Stimulated activated CD4-positive, alpha-beta T cell treated with anti-CD3 and anti-CD28 coated beads, Interleukin-4, amount 100 ng/mL, for 1 hour (primary cell): ENCODE data around the gene MAN1C1.
"Not testable (repeated sequence)": the region's sequence is repeated elsewhere in the genome, so short reads cannot be mapped to it uniquely, and the experiment has no call there.

Experiments
- DNase-seq: peaks from one replicate; pipeline ENCODE4 v3.0.0-alpha.2; 2020

Gene MAN1C1

GRCh38 chr1:25583519-25584370, 32.8 kb upstream of the MAN1C1 start:
- DNase-seq: no peak

DNA sequence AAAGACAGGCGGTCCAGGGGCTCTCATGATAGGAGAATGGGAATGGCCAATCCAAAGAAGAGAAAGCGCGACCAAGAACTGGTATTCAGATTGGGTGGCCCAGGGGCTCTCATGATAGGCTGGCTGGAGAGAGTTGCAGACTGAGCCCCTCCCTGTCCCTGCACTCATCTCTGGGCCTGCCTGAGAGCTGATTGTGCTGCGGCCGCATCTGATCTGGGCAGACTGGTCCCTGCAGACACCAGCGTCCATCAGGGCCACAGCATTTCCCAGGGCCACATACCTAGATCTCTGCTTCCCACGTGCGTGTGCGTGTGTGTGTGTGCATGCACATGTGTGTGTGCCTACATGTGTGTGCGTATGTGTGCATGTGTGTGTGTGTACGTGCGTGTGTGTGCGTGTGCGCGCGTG, 30.4 kb upstream of the MAN1C1 start:
- DNase-seq: no peak

- no peak for DNase-seq
Observed at GRCh38 chr1:25587290-25587689, 29.3 kb upstream of the MAN1C1 start.

DNA sequence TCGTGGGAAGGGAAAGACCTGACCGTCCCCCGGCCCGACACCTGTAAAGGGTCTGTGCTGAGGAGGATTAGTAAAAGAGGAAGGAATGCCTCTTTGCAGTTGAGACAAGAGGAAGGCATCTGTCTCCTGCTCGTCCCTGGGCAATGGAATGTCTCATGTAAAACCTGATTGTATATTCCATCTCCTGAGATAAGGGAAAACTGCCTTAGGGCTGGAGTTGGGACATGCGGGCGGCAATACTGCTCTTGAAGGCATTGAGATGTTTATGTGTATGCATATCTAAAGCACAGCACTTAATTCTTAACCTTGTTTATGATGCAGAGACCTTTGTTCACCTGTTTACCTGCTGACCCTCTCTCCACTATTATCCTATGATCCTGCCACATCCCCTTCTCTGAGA, 28.4 kb upstream of the MAN1C1 start:
- DNase-seq: not testable (repeated sequence)

GRCh38 chr1:25588786-25589185, 27.8 kb upstream of the MAN1C1 start:
- DNase-seq: not testable (repeated sequence)

DNA sequence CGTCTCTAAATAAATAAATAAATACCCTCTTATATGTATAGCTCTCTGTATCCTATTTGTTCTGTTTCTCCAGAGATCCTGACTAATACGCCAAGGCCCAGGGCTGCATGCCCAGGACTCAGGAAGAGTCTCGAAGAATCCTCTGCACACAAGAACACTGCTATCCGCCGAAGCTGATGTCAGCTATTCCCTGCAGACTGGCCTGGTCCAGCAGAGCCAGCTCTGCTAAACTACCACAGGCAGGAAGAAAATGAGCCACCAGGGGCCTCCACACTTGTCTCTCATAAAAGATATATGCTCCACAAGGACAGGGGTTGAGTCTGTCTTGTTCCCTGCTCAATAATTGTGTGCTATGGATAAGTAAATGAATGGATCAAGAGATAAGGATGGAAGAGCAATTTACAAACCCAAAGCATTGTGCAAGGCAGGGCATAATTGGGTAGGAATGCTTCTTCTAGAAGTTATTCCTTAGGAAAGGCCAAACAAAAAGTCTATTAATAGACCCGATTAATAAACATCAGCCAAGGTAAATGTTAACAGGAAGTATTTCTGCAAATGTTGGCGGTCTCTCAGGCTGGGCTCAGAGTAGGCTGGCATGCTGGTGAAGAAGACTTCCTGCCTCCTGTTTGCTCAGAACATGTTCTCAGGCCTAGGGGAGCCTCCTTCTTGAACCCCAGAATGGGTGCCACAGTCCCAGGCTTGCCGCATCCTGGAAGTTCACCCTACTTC, 26.3 kb upstream of the MAN1C1 start:
- DNase-seq: no peak

GRCh38 chr1:25593861-25594260, 22.7 kb upstream of the MAN1C1 start:
- no peak for DNase-seq

GRCh38 chr1:25594971-25595370, 21.6 kb upstream of the MAN1C1 start:
- no peak for DNase-seq

- not testable (repeated sequence) for DNase-seq
Observed at GRCh38 chr1:25596641-25597040, 19.9 kb upstream of the MAN1C1 start.

DNA sequence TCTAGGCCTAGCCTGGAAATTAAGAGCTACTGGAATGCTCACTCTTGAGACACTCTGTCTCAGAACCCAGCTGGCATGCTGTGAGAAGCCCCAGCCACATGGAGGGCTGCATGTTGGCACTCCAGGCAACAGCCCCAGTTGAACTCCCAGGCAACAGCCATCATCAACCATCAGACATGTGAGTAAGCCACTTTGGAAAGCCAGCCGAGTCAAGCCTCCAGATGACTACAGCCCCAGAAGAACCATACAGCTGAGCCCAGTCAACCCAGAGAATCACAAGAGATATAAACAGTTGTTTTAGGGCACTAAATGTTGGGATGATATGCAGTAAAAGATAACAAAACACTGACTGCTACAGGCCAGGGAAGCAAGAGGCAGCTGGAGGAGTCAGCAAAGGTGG, 17.7 kb upstream of the MAN1C1 start:
- no peak for DNase-seq

DNA sequence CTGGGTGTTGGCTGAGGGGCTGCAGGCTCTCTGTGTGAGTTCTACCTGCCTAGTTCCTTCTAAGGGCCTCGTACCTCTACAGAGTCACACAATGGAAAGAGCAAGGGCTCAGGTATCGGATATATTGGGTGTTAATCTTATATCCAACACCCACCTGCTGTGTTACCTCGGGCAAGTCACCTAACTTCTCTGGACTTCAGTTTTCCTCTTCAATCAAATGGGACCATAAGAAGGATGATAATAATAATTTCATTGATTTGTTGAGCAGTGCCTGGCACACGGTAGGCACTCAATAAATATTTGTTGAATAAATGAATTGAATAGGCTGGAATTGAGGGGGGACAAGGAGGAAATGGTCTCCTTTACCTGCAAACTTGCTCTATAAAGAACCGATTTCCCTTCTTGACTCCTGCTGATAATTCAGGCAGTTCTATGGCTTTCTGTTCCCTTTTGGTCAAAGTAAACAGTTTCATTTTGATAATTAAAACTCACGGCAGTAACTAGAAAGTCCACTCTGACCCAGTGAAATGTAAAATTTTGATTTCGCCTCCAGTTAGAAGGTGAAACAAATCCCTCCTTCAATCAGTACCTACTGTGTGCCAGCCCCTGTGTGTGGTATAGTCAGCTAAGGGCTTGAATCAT, 16.5 kb upstream of the MAN1C1 start:
- DNase-seq: no peak

DNA sequence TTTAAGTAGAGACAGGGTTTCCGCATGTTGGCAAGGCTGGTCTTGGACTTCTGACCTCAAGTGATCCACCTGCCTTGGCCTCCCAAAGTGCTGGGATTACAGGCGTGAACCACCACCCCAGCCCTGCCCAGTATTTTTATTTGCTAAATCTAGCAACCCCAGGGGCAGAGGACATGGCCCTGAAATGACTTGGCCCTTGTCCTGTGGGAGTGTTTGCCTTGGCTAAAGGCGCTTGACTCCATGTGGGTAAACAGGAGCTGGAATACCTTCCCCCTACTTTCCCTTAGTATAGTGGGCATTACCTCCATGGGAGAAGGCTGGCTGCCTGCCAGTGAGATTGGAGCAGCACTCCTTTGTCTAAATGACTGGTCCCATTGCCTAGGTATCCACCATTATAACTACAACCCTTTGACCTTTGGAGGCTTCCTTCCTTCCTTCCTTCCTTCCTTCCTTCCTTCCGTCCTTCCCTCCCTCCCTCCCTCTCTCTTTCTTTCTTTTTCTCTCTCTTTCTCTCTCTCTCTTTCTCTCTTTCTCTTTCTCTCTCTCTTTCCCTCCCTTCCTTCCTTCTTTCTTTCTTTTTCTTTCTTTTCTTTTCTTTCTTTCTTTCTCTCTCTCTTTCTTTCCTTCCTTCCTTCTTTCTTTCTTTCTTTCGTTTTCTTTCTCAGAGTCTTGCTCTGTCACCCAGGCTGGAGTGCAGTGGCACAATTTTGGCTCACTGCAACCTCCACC, 15.5 kb upstream of the MAN1C1 start:
- not testable (repeated sequence) for DNase-seq

- DNase-seq: not testable (repeated sequence)
Observed at GRCh38 chr1:25603779-25604538, 12.6 kb upstream of the MAN1C1 start.

- DNase-seq: no peak
Observed at GRCh38 chr1:25607123-25607522, 9.5 kb upstream of the MAN1C1 start.

- DNase-seq: peak; percentile 87
Observed at GRCh38 chr1:25608488-25609178, 8.0 kb upstream of the MAN1C1 start.

GRCh38 chr1:25609921-25610320, 6.7 kb upstream of the MAN1C1 start:
- no peak for DNase-seq

DNA sequence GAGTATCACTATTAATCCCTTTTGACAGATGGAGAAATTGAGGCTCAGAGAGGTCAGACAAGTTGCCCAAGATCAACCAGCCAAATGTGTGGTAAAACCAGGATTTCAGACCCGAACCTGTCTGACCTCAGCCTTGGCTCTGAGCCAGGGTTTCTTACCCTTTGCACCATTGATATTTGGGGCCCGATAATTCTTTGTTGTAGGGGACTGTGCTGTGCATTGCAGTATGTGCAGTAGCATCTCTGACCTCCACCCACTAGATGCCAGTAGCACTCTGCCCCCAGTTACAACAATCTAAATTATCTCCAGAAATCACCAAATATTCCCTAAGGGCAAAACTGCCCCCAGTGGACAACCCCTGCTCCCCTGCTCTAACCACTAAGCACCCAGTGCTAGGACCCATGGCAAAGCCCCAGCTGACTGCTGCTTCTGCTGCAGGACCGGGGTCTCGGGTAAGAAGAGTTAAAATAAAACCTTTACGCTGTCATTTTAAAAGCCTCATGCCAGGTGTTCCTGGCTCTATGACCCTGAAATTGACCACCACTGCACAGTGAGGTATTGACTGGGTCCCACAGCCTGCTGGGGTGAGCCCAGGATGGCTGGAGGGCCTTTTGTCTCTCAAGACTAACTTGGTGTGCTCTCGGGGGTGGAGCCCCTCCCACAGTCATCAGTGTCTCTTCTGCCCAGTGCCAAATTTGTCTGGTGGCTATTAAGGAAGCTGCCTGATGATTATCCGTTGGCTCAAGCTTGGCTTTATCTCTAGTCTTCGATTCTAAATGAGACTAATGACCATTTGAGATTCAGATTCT, 5.6 kb upstream of the MAN1C1 start:
- DNase-seq: no peak

GRCh38 chr1:25611843-25612242, 4.7 kb upstream of the MAN1C1 start:
- DNase-seq: no peak

DNA sequence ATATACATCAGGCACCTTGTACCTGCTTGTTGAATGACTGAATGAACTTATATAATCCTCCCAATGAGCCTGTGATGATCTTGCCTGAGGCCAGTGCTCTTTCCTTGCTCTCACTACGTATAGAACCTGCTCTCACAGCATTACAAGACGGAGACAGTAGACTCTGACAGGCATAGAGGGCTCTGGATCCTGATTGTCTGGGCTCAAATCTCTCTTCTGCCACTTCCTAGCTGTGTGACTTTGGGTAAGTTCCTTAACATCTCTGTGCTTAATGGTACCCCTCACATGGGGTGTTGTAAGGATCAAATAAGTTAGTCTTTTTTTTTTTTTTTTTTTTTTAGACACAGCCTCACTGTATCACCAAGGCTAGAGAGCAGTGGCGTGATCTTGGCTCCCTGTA, 4.2 kb upstream of the MAN1C1 start:
- no peak for DNase-seq

DNA sequence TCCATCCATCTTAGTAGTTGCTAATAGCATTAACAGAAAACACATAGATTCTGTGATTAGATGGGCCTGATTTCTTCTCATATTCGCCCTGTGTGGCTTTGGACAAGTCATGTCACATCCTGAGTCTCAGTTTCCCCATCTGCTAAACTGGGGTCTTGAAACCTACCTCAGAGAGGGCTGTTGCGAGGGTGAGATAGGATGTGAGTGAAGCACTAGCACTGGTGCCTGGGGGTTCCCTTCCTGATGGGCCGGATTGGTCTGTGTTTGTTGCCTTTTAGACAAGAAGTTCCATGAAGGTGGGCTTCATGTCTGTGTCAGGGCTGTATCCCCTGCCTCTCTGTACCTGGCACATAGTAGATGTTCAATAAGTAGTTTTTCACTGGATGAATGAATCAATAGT, 3.5 kb upstream of the MAN1C1 start:
- no peak for DNase-seq
